ENCODE data around the gene CD247.

DNA sequence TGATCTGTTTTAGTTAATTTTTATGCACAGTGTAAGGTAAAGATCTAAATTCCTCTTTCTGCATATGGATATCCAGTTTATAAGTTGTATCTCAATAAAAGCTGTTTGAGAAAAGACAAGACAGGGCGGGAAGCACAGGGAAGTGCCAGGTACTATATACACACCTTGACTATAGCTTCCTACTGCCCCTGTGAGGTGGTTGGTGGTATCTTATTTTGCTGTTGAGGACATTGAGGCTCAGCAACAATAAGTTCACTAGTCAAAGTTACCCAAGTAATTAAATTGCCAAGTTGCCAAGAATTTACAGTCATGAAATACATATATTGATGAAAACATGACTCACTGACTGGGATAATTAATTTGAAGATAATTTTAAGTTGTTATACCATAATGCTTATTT lies 109.1 kb downstream of the CD247 start:
- no peak for TF ChIP-seq POLR2A (IDR thresholded peaks at IDR 0.05)
- TF ChIP-seq, protein P1, sequence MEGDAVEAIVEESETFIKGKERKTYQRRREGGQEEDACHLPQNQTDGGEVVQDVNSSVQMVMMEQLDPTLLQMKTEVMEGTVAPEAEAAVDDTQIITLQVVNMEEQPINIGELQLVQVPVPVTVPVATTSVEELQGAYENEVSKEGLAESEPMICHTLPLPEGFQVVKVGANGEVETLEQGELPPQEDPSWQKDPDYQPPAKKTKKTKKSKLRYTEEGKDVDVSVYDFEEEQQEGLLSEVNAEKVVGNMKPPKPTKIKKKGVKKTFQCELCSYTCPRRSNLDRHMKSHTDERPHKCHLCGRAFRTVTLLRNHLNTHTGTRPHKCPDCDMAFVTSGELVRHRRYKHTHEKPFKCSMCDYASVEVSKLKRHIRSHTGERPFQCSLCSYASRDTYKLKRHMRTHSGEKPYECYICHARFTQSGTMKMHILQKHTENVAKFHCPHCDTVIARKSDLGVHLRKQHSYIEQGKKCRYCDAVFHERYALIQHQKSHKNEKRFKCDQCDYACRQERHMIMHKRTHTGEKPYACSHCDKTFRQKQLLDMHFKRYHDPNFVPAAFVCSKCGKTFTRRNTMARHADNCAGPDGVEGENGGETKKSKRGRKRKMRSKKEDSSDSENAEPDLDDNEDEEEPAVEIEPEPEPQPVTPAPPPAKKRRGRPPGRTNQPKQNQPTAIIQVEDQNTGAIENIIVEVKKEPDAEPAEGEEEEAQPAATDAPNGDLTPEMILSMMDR (IDR thresholded peaks at IDR 0.05 in 4 of 5, conservative IDR thresholded peaks at IDR 0.05 in 1 of 5), result no peak
